Sigmoid colon (tissue), 4 donors: Measurements from ENCODE around the gene ZFP91.

ENCODE experiments used
- CTCF ChIP-seq, 4 experiments: fragments of 450-650 bp in 3 of 4; fragments of 200-600 bp in 1 of 4; IDR thresholded peaks; one replicate each; pipeline ENCODE4 v1.5.1; 2016 to 2019; ENCODE audit warnings: antibody characterized with exemption in 4 of 4, mild to moderate bottlenecking in 3 of 4, moderate library complexity in 2 of 4
- EP300 ChIP-seq, 4 donors: sonication (generic); formaldehyde crosslinking; IDR thresholded peaks; one replicate each; pipeline ENCODE4 v1.6.1; 2017; ENCODE audit warnings: antibody characterized with exemption in 4 of 4
- POLR2A ChIP-seq, 2 donors: fragments of 450-650 bp; IDR thresholded peaks; one replicate each; pipeline ENCODE4 v1.6.1; 2016; ENCODE audit warnings: antibody characterized with exemption in 2 of 2, mild to moderate bottlenecking in 2 of 2, moderate library complexity in 2 of 2
- POLR2AphosphoS5 ChIP-seq, 4 donors: sonication (generic); formaldehyde crosslinking; IDR thresholded peaks; one replicate each; pipeline ENCODE4 v1.6.1; 2017; ENCODE audit warnings: antibody characterized with exemption in 4 of 4

- TF ChIP-seq CTCF (IDR thresholded peaks at IDR 0.05) (no peak), POLR2AphosphoS5 (IDR thresholded peaks at IDR 0.05) (no peak), POLR2A (IDR thresholded peaks at IDR 0.05) (no peak), EP300 (IDR thresholded peaks at IDR 0.05) (no peak)
Observed at GRCh38 chr11:58530236-58530635, 48.6 kb upstream of the ZFP91 start.
